HPDE6-E6E7 (cell line): ENCODE data around the gene ANGPTL1.
"Not testable (repeated sequence)": the region's sequence is repeated elsewhere in the genome, so short reads cannot be mapped to it uniquely, and the experiment has no call there.

Experiments used
- DNase-seq: peaks from one replicate; pipeline ENCODE4 v3.0.0; 2011; ENCODE audit warnings: missing footprints; ENCODE audit errors: extremely low spot score

Gene ANGPTL1

GRCh38 chr1:178868706-178869105, 2.2 kb downstream of the ANGPTL1 start:
- no peak for DNase-seq

- DNase-seq = no peak
These were observed 3.2 kb downstream of the ANGPTL1 start for GRCh38 chr1:178867670-178868069.

GRCh38 chr1:178864326-178864725, 6.6 kb downstream of the ANGPTL1 start:
- no peak for DNase-seq

GRCh38 chr1:178862864-178863263, 8.0 kb downstream of the ANGPTL1 start:
- DNase-seq = no peak

GRCh38 chr1:178862416-178862815, 8.5 kb downstream of the ANGPTL1 start:
- no peak for DNase-seq

GRCh38 chr1:178857126-178857525, 13.8 kb downstream of the ANGPTL1 start:
- DNase-seq = no peak

GRCh38 chr1:178849918-178850317, 21.0 kb downstream of the ANGPTL1 start:
- no peak for DNase-seq

- not testable (repeated sequence) for DNase-seq
These were observed 23.0 kb downstream of the ANGPTL1 start for GRCh38 chr1:178847919-178848318.

- peak; percentile 5 for DNase-seq
These were observed 23.5 kb downstream of the ANGPTL1 start for GRCh38 chr1:178847396-178847849.

- DNase-seq = no peak
These were observed 24.6 kb downstream of the ANGPTL1 start for GRCh38 chr1:178846306-178846705.

- DNase-seq = no peak
These were observed 26.4 kb downstream of the ANGPTL1 start for GRCh38 chr1:178844436-178844835.

GRCh38 chr1:178825167-178825566, 45.7 kb downstream of the ANGPTL1 start:
- no peak for DNase-seq

- no peak for DNase-seq
These were observed 49.6 kb downstream of the ANGPTL1 start for GRCh38 chr1:178821134-178821866.

GRCh38 chr1:178819123-178819522, 51.8 kb downstream of the ANGPTL1 start:
- no peak for DNase-seq

GRCh38 chr1:178818416-178818815, 52.5 kb downstream of the ANGPTL1 start:
- DNase-seq = no peak

GRCh38 chr1:178810585-178810984, 60.3 kb downstream of the ANGPTL1 start:
- no peak for DNase-seq

- no peak for DNase-seq
These were observed 62.3 kb downstream of the ANGPTL1 start for GRCh38 chr1:178808529-178808928.

GRCh38 chr1:178806665-178807300, 64.1 kb downstream of the ANGPTL1 start:
- no peak for DNase-seq

- no peak for DNase-seq
These were observed 68.0 kb downstream of the ANGPTL1 start for GRCh38 chr1:178802873-178803272.
